GM18873 (cell line): ENCODE measurements around the gene GAPVD1.
"Not testable (repeated sequence)": the region's sequence is repeated elsewhere in the genome, so short reads cannot be mapped to it uniquely, and the experiment has no call there.

Experiments
- ATAC-seq: cut with Tn5 transposase; IDR thresholded peaks from one replicate; pipeline ENCODE4 v1.9.1; 2021; ENCODE audit warnings: mild to moderate bottlenecking, moderate library complexity, moderate number of reproducible peaks; ENCODE audit not compliant: unreplicated experiment, low FRiP score

GAPVD1 gene

GRCh38 chr9:125261501-125262293 lies at the start of gene GAPVD1:
GAPVD1 (plus strand) TSS chr9:125261826; CDS start chr9:125298922, 37,096 bp downstream.
- ATAC-seq, result peak; percentile 72

GRCh38 chr9:125214186-125214585 lies 47.4 kb upstream of the GAPVD1 start:
- no peak for ATAC-seq

- no peak for ATAC-seq
Measured at GRCh38 chr9:125218621-125219020, 43.0 kb upstream of the GAPVD1 start.

GRCh38 chr9:125224858-125225257 lies 36.8 kb upstream of the GAPVD1 start:
- not testable (repeated sequence) for ATAC-seq

- ATAC-seq, result no peak
Measured at GRCh38 chr9:125227761-125228160, 33.9 kb upstream of the GAPVD1 start.

GRCh38 chr9:125233678-125234077 lies 27.9 kb upstream of the GAPVD1 start:
- ATAC-seq, result no peak

- not testable (repeated sequence) for ATAC-seq
Measured at GRCh38 chr9:125234099-125234498, 27.5 kb upstream of the GAPVD1 start.

- no peak for ATAC-seq
Measured at GRCh38 chr9:125235804-125236519, 25.7 kb upstream of the GAPVD1 start.

- not testable (repeated sequence) for ATAC-seq
Measured at GRCh38 chr9:125236520-125237159, 25.0 kb upstream of the GAPVD1 start.

GRCh38 chr9:125238127-125238914 lies 23.3 kb upstream of the GAPVD1 start:
- ATAC-seq, result no peak

- ATAC-seq, result no peak
Measured at GRCh38 chr9:125238915-125239446, 22.6 kb upstream of the GAPVD1 start.

GRCh38 chr9:125239631-125240597 lies 21.7 kb upstream of the GAPVD1 start:
- no peak for ATAC-seq

GRCh38 chr9:125240649-125240999 lies 21.0 kb upstream of the GAPVD1 start:
- ATAC-seq, result peak; percentile 2

- ATAC-seq, result peak; percentile 86
Measured at GRCh38 chr9:125241000-125241862, 20.4 kb upstream of the GAPVD1 start, which contains the start of gene HSPA5. HSPA5 (minus strand) TSS chr9:125241343; CDS start chr9:125241126, 217 bp downstream.

- no peak for ATAC-seq
Measured at GRCh38 chr9:125241863-125242739, 19.5 kb upstream of the GAPVD1 start.

- no peak for ATAC-seq
Measured at GRCh38 chr9:125243792-125244260, 17.8 kb upstream of the GAPVD1 start.

GRCh38 chr9:125246261-125246667 lies 15.4 kb upstream of the GAPVD1 start:
- no peak for ATAC-seq
